GM06990 (cell line): ENCODE data around the gene BCAS3.

Source experiments
- DNase-seq: peaks from one replicate; pipeline ENCODE4 v3.0.0-alpha.2; 2011; ENCODE audit not compliant: insufficient read length; ENCODE audit errors: extremely low read depth
- H3K27me3 ChIP-seq: replicated peaks from 2 replicates; pipeline ENCODE4 v1.6.0; 2011; ENCODE audit warnings: low read length; ENCODE audit not compliant: control insufficient read depth, insufficient read depth
- H3K36me3 ChIP-seq: 2 replicates; pipeline ENCODE4 v1.5.1; 2011; ENCODE audit warnings: low read length; ENCODE audit not compliant: control insufficient read depth, insufficient read depth
- H3K4me3 ChIP-seq: replicated peaks from 2 replicates; pipeline ENCODE4 v1.5.1; 2011; ENCODE audit warnings: low read depth, mild to moderate bottlenecking, control low read depth, low read length
- TF ChIP-seq, protein P1 (sequence below): IDR thresholded peaks from 2 replicates; pipeline ENCODE4 v1.5.1; 2011; ENCODE audit warnings: low read length, control low read depth, mild to moderate bottlenecking, inconsistent platforms; ENCODE audit not compliant: insufficient read depth, poor library complexity, severe bottlenecking

BCAS3 gene

DNA sequence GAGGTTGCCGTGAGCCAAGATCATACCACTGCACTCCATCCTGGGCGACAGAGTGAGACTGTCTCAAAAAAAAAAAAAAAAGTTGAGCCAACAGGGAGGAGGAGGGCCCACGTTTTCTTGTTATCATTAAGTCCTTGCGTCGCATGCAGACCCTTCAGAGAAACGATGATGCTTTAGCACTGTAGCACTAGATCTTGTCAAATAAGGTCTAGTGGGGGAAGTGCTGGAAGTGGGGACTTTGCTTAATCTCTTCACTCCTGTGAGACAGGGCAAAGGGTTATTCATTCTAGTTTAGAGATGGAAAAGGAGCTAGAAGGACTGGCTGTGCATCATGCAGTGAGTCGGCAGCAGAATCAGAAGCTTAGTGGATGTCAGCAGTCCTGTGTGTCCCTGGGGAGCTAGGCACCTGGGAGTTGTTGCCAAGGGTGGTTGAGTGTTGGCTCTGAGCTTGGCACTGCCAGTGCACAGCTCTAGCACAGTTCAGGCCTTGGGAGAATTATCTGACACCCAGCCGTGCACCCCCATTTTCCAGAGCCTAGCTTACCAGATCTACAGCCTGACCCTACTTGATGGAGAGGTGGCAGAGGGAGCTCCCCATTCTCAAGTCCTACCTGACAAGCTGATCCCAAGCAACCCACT is 688.5 kb downstream of the BCAS3 start:
- no peaks in the 10 kb centered on the region for H3K36me3 ChIP-seq
- TF ChIP-seq, protein P1, sequence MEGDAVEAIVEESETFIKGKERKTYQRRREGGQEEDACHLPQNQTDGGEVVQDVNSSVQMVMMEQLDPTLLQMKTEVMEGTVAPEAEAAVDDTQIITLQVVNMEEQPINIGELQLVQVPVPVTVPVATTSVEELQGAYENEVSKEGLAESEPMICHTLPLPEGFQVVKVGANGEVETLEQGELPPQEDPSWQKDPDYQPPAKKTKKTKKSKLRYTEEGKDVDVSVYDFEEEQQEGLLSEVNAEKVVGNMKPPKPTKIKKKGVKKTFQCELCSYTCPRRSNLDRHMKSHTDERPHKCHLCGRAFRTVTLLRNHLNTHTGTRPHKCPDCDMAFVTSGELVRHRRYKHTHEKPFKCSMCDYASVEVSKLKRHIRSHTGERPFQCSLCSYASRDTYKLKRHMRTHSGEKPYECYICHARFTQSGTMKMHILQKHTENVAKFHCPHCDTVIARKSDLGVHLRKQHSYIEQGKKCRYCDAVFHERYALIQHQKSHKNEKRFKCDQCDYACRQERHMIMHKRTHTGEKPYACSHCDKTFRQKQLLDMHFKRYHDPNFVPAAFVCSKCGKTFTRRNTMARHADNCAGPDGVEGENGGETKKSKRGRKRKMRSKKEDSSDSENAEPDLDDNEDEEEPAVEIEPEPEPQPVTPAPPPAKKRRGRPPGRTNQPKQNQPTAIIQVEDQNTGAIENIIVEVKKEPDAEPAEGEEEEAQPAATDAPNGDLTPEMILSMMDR, result no peak
- no peak overlapping the region for H3K4me3 ChIP-seq
- DNase-seq, result no peak
- H3K27me3 ChIP-seq, result no peaks in the 10 kb centered on the region; the same call in 1 of the 2 replicates

GRCh38 chr17:61366715-61367413 is 689.2 kb downstream of the BCAS3 start:
- Histone ChIP-seq H3K4me3 (no peak overlapping the region), H3K36me3 (no peaks in the 10 kb centered on the region), H3K27me3 (no peaks in the 10 kb centered on the region; the same call in 1 of the 2 replicates)
- DNase-seq, result no peak
- TF ChIP-seq, protein P1, result no peak

DNA sequence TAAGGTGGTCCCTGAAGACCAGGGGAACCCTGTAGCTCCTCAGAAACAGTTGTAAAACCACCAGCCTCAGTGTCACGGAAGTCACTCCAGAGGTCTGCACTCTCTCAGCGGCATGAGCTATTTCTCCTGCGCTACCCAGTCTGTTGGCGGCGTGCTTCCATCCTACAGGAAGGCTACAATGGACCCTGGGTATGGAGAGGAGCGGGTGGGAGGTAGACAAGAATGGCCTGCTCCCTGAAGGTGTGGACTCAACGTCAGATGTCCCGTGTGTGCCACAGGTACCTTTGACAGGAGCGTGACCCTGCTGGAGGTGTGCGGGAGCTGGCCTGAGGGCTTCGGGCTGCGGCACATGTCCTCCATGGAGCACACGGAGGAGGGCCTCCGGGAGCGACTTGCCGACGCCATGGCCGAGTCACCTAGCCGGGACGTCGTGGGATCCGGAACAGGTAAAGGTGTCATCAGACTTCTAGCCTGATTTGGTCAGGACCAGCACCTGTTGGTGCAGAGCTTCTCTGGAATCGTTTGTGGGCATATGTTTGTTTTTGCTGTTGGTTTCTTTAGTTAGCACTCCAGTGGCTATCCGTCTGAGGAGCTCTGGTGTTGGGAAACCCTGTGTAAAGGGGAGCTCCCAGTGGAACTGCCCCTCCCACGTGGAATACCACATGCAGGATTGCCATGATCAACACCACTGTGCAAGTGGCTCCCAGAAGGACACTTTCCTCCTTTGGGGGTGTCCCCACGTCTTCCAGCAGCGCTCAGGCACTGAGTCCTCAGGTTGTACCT is 690.6 kb downstream of the BCAS3 start:
- TF ChIP-seq, protein P1, result no peak
- DNase-seq, result no peak
- H3K36me3 ChIP-seq, result no peaks in the 10 kb centered on the region
- no peaks in the 10 kb centered on the region; the same call in 1 of the 2 replicates for H3K27me3 ChIP-seq
- no peak overlapping the region for H3K4me3 ChIP-seq

DNA sequence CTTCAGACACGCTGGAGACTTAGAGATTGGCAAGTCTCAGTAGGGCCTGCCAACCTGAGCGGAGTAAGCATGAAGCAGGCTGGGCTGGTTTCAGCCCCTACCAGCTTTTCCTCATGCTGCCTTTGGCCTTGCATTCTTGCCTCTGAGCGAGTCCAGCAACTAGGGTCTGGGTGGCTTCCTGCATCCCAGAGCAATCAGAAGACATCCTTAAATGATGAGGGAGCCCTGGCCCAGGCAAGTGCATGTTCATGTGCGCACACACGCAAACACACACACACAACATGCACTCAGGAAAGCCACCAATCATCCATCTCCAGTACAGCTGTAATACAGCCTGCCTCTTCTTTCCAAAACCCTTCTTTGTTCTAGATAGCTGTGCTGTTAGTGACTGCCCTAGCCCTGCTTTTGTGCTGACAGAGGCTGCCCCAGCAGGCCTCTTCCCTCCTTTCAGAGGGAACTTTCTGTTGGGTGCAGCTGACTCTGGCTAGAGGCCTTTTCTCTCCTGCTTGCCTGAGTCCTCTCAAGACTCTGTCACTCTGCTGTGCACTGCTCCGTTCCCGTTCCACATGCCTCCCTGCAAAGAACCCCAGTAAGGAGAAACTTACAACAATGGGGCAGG is 691.3 kb downstream of the BCAS3 start:
- DNase-seq, result no peak
- no peaks in the 10 kb centered on the region; the same call in 1 of the 2 replicates for H3K27me3 ChIP-seq
- H3K36me3 ChIP-seq, result no peaks in the 10 kb centered on the region
- TF ChIP-seq, protein P1, result no peak
- no peak overlapping the region for H3K4me3 ChIP-seq

GRCh38 chr17:61369751-61370150 is 692.1 kb downstream of the BCAS3 start:
- H3K4me3 ChIP-seq, result no peak overlapping the region
- TF ChIP-seq, protein P1, result no peak
- no peaks in the 10 kb centered on the region; the same call in 1 of the 2 replicates for H3K27me3 ChIP-seq
- DNase-seq, result no peak
- H3K36me3 ChIP-seq, result no peaks in the 10 kb centered on the region
